ENCODE data around the gene DSC1.
"Not testable (repeated sequence)": the region's sequence is repeated elsewhere in the genome, so short reads cannot be mapped to it uniquely, and the experiment has no call there.

DSC1 gene, protein sequence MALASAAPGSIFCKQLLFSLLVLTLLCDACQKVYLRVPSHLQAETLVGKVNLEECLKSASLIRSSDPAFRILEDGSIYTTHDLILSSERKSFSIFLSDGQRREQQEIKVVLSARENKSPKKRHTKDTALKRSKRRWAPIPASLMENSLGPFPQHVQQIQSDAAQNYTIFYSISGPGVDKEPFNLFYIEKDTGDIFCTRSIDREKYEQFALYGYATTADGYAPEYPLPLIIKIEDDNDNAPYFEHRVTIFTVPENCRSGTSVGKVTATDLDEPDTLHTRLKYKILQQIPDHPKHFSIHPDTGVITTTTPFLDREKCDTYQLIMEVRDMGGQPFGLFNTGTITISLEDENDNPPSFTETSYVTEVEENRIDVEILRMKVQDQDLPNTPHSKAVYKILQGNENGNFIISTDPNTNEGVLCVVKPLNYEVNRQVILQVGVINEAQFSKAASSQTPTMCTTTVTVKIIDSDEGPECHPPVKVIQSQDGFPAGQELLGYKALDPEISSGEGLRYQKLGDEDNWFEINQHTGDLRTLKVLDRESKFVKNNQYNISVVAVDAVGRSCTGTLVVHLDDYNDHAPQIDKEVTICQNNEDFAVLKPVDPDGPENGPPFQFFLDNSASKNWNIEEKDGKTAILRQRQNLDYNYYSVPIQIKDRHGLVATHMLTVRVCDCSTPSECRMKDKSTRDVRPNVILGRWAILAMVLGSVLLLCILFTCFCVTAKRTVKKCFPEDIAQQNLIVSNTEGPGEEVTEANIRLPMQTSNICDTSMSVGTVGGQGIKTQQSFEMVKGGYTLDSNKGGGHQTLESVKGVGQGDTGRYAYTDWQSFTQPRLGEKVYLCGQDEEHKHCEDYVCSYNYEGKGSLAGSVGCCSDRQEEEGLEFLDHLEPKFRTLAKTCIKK
- total RNA-seq = 1.7 reads per million

GRCh38 chr18:31162825-31163435 is at the start of gene DSC1:
Gene DSC1, minus strand, starts transcription at chr18:31162856. Its CDS starts 262 bp downstream, at chr18:31162594.
- DNase-seq = no peak

DNA sequence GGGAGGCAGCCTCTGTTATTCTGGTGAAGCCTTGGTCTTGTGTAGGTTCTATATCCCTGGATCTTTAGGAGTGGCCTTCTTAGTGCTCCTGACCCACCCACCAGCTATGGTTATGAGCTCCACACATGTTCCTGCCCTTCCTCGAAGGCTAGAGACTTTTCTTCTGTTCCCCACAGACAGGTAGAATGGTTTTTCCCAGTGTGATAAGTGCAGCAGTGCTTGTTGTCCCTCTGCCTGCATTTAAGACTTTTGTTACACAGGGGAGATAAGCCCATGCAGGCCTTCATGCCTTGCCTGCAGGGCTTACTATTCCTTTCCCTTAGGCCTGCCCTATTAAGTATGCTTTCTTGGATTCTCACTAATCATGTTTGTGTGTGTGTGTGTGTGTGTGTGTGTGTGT is 48.4 kb upstream of the DSC1 start:
- no peak for DNase-seq

DNA sequence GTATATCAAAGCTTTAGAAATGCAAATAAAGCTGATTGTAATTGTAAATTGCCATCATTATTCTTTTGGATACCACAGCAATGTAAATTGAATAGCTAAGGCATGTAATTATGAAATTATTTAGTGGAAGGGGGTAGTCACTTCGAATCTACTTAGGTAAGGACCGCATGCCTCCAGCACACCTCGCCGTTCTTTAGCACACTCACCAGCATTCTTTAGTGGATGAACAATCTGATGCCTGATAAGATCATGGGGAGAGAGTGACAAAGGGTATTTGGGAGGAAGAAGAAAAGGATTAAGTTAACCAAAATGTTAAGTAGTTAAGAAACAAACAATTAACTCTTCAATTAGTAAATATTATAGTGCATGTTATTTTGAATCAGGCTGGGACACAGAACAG is 46.4 kb upstream of the DSC1 start:
- no peak for DNase-seq

DNA sequence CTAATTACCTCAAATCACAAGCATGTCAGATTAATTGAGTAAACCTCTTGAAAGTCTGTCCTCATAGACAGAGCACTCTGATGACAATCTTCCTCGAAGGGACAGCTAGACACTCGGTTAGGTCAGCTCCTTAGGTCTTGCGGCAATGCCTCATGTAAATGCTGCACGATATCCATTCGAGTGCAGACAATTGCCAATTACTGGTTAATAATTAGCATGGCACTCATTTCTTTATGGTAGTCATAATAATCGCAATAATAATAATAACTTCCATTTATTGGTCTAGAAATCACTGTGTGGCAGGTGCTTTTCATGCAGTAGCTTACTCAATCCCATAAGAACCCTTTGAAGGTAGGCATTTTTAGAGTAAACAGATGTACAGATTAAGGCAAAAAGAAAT is 44.7 kb upstream of the DSC1 start:
- DNase-seq = no peak

- no peak for DNase-seq
These were observed 44.2 kb upstream of the DSC1 start for GRCh38 chr18:31206787-31207381.

DNA sequence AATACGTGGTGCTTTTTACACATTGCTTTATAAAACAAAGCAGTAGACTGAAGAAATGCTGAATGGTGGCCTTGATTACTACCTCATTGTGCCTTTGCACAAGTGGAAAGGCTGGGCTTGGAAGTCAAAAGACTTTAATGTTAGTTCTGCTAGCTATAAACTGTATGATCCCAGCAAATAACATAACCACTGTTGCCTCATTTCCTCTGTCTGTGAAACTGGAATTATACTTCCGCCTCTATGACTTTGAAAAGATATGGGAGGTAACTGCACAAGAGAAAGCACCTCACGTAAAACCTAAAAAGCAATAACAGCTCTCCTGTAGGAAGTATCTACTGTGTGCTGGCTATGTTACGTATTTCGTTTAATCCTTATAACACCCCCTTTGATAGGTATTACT is 43.4 kb upstream of the DSC1 start:
- no peak for DNase-seq

GRCh38 chr18:31205273-31205672 is 42.6 kb upstream of the DSC1 start:
- no peak for DNase-seq

GRCh38 chr18:31204833-31205232 is 42.2 kb upstream of the DSC1 start:
- no peak for DNase-seq

- DNase-seq = no peak
These were observed 41.5 kb upstream of the DSC1 start for GRCh38 chr18:31204166-31204565.

DNA sequence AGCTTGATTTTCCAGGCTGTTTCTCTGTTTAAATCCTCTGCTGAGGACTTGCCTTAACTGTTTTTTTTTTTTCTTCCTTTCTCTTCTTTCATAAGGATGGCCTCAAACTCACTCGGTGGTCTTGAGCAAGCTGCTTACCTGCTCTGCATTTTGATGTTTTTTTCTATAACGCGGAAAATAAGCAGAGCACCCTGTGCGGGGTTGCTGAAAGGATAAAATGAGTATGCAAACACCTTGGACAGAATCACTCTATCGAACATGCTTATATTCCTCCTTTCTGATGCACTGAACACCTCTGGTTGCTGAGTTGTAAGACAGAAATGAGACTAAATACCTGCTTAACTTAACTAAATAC is 41.1 kb upstream of the DSC1 start:
- DNase-seq = no peak

- DNase-seq = no peak
These were observed 40.6 kb upstream of the DSC1 start for GRCh38 chr18:31203096-31203793.

DNA sequence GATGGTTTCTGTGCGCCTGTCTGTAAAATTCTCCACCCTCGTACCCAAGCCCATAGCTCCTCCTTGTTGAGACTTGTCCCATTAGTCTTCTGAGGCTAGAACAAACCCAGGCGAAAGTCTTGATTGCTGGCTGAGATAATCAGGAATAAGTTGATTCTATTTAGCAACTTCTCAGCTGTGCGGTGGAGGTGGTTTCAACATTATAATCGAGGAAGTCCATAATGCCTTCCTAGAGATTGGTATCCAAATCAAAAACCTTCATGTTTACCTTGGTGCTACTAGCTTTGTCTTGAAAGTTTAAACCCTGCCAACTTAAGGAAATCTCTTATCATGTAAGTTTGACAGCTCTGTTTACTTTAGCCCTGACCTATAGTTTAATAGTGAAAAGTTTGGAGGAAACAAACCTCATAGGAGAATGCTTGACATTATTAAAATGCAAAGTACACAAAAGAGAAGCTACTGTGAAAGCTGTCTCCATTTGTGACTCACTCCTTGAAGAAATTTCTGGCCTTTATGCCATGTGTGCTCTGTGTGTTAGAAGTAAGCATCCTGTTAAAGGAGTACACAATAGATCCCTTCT is 36.6 kb upstream of the DSC1 start:
- DNase-seq = no peak

- no peak for DNase-seq
These were observed 35.0 kb upstream of the DSC1 start for GRCh38 chr18:31197676-31198075.

DNA sequence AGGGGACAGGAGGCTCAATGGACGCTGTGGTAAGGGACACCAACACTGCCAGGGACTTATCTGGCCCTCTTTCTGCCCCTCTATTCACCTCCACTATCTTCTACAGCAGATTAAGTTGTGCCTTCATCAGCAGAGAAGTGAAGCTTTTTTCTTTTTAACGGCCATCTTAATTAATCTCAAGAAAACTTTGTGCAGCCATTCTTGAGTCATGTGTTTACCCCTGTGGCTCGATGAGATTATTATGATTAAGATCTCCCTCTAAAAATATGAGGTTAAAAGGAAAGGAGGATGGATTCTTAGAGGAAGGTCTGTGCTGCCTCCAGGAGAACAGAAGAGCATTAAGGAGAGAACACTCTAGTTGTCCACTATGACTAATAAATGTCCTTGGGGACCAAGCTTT is 32.4 kb upstream of the DSC1 start:
- no peak for DNase-seq

GRCh38 chr18:31192086-31192776 is 29.6 kb upstream of the DSC1 start:
- DNase-seq = no peak

DNA sequence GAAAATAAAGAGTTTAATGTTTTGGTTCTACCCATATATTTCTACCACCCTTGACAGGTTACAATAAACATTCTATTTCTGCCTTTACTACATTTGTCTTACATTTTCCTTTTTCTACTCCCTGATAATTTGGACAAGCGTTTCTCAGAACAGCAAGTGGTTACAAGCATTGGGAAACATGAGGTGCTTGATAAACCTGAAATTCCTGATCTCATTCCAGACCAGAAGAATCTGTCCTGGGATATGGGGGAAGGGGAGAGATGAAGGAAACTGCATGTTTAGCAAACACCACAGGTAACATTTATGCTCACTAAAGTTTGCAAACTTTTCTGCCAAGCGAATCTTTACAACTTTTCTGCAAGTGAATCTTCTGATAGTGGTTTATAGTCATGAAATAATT is 28.3 kb upstream of the DSC1 start:
- DNase-seq = no peak

DNA sequence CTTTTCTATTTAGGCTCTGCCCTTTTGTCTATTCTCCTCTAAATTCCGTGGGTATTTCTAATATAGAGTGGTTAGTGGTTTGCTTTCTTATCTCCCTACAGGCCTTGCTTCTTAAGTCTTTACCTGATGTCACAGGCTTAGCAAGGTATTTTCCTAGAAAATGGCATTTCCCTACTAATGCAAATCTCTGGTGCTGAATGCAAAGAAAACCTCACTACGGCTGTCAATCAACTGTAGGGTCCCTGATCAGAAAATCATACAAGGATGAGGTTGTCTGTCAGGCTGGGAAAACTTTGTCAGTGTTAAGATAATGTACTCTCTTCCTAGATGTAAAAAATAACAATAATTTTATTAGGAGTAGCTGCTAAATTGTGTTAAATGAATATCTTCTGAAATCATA is 27.1 kb upstream of the DSC1 start:
- no peak for DNase-seq

DNA sequence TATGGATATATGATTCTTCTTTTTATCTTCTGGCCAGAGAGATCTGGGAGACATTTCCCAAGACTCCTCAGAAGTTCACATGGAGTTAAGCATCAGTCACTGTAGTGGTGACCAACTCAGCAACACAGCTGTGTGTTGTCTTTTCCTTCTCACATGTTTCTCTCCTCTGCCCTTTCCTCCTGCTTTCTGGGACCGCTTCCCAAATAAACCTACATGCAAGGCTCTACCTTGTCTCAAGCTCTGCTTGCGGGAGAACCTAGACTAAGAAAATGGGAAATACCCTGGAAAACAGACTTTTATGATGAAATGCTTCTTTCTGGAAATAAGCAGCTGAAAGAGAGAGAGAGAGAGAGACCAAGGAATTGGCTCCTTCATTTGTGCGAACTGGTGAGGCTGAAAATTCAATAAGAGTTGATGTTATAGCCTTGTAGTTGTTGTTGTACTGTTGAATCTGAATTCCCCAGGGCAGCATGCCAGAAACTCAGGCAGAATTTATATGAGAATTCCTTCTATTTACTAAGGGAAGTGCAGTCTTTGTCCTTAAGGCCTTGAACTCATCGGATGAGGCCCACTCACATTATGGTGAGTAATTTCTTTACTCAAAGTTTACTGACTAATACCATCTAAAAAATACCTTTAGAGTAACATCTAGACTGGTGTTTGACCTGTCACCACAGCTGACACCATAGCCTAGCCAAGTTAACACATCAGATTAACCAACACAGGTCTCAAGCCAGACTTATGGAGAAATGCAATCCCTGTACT is 22.7 kb upstream of the DSC1 start:
- DNase-seq = no peak

GRCh38 chr18:31183302-31183701 is 20.6 kb upstream of the DSC1 start:
- DNase-seq = no peak

DNA sequence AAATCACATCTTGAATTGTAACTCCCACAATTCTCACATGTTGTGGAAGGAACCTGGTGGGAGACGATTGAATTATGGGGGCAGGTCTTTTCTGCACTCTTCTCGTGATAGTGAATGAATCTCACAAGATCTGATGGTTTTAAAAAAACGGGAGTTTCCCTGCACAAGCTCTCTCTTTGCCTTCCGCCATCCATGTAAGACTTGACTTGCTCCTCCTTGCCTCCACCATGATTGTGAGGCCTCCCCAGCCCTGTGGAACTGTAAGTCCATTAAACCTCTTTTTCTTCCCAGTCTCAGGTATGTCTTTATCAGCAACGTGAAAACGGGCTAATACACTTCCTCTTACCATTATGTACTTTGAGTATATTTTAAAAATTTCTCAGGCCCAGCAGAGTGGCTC is 14.7 kb upstream of the DSC1 start:
- not testable (repeated sequence) for DNase-seq

DNA sequence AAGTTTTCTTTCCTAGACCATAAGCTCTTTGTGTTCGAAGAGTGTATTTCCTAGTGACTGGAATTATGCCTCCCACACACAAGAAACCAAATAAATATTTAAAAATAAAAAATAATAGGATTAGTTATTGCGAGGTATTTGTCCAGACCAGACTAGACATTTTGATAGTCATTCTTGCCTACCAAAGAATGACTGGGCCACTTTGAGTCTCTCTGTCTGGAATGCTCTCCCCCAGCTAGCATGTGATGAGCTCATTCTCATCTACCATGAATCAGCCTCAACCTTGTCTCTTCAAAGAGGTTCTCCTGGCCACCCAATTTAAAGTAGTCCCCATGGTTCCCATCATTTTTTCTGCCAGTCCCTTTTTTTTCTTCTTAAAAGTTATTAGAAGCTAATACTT is 13.9 kb upstream of the DSC1 start:
- DNase-seq = no peak

Measured in effector CD4-positive, alpha-beta T cell (primary cell).